ENCODE results near the gene ZNF624. TPM values are rescaled to one million over a fixed set of nuclear protein-coding genes. Genes with fewer than 3 reads are reported as not detected.

The ZNF624 gene
- total RNA-seq, 1 experiment from 2014 or later, result 7.2 TPM

DNA sequence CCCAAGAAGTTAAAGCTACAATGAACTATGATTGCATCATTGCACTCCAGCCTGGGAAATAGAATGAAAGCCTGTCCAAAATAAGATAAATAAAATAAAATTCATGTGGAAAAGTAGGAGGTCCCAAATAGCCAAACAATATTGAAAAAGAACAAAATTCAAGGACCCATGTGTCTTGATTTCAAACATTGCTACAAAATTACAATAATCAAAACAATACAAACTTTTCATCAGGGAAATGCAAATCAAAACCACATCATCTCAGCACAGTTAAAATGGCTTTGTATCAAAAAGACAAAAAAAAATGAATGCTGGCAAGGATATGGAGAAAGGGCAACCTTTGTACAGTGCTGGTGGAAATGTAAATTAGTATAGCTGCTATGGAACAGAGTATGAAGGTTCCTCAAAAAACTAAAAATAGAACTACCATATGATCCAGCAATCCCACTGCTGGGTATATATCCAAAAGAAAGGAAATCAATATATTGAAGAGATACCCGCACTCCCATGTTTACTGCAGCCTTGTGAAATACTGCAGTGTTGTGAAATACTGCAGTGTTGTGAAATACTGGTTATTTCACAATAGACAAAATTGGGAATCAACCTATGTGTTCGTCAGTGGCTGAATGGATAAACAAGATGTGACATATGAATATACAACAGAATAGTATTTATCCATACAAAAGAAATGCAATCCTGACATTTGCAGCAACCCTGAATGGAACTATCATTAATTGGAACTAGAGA, 60.1 kb downstream of the ZNF624 start:
- Histone ChIP-seq H3K9me2 (ENCODE audit: insufficient read depth) (no peaks in the 10 kb centered on the region), H3K4me2 (no peak overlapping the region), H2AFZ (no peak overlapping the region), H3K4me1 (replicated peaks; ENCODE audit: insufficient read depth) (no peaks in the 10 kb centered on the region), H3K36me3 (ENCODE audit: low read depth) (no peaks in the 10 kb centered on the region), H3K27me3 (ENCODE audit: insufficient read depth, low read depth) (no peaks in the 10 kb centered on the region), H3K4me3 (no peak overlapping the region), H4K20me1 (ENCODE audit: insufficient read depth) (no peaks in the 10 kb centered on the region), H3K27ac (no peak overlapping the region), H3K79me2 (ENCODE audit: low read depth) (no peaks in the 10 kb centered on the region), H3K9me3 (ENCODE audit: insufficient read depth, low read depth) (peaks cover 13% of the 10 kb centered on the region; the same call in 1 of the 2 replicates), H3F3A (ENCODE audit: insufficient read depth, low read depth) (no peaks in the 10 kb centered on the region)
- no TSS peak for BruUV-seq (replicated peaks)
- TF ChIP-seq, protein P1, sequence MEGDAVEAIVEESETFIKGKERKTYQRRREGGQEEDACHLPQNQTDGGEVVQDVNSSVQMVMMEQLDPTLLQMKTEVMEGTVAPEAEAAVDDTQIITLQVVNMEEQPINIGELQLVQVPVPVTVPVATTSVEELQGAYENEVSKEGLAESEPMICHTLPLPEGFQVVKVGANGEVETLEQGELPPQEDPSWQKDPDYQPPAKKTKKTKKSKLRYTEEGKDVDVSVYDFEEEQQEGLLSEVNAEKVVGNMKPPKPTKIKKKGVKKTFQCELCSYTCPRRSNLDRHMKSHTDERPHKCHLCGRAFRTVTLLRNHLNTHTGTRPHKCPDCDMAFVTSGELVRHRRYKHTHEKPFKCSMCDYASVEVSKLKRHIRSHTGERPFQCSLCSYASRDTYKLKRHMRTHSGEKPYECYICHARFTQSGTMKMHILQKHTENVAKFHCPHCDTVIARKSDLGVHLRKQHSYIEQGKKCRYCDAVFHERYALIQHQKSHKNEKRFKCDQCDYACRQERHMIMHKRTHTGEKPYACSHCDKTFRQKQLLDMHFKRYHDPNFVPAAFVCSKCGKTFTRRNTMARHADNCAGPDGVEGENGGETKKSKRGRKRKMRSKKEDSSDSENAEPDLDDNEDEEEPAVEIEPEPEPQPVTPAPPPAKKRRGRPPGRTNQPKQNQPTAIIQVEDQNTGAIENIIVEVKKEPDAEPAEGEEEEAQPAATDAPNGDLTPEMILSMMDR (conservative IDR thresholded peaks at IDR 0.05), result no peak
- no peak for TF ChIP-seq EZH2 (IDR thresholded peaks at IDR 0.05; ENCODE audit: low read depth)
- POLR2A ChIA-PET (ENCODE audit: unreplicated experiment), result no interaction called here
- intact Hi-C loops (cut with micrococcal nuclease; ENCODE audit: unreplicated experiment), result no loop called here
- DNase-seq, result no peak
- CTCF ChIA-PET, result interaction anchor here (0.5 kb wide), 1 partner anchor 160 kb away, joined by 5 read pairs; no protein-coding TSS in a partner anchor

DNA sequence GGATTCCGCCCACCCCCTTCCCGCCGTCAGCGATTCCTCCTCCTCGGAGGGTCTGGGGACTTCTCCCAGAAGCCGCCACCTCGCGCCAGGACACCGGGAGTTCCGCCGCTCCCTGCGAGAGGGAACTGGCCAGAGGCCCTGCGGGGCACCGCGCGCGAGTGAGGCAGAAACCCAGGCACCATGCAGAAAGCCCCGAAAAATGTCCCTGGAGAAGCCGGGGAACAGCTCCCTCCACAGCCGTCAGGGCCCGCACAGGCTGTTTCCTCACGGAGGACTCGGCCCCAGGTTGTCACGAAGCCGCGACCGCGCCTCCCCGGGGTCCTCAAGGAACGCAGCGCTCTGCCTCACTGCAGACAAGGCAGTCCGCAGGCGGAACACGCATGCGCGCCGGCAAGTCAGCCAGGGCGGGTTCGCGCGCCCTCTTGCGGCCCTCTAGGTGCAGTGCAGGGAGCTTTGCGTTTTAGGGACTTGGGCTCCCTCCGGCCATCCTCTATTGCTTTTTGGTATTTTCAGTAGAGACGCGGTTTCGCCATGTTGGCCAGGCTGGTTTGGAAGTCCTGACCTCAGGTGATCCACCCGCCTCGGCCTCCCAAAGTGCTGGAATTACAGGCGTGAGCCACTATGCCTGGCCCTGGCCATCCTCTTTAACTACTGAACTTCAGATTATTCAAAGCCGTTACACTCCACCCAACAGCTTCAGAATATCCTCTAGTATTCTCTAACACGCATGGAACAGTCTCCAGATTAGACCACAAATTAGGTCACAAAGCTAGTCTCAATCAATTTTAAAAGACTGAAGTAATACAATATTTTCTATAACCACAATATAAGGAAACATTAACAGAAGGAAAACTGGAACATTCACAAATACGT, 64.3 kb downstream of the ZNF624 start:
- TF ChIP-seq EZH2 (IDR thresholded peaks at IDR 0.05; ENCODE audit: low read depth), result no peak
- TF ChIP-seq, protein P1 (conservative IDR thresholded peaks at IDR 0.05), result peak; percentile 87
- no peaks in the 10 kb centered on the region for H3K36me3 ChIP-seq (ENCODE audit: low read depth)
- ChIA-PET CTCF (interaction anchor here (0.6 to 1.2 kb wide), 4 partner anchors 53 to 721 kb away, joined by 3 to 8 read pairs (median 4); no protein-coding TSS in a partner anchor), POLR2A (ENCODE audit: unreplicated experiment) (interaction anchor here (0.5 kb wide), 1 partner anchor 285 kb away, joined by 6 read pairs; no protein-coding TSS in a partner anchor)
- H3K27ac ChIP-seq, result no peak overlapping the region
- DNase-seq, result peak; percentile 62 to 94
- intact Hi-C loops (cut with micrococcal nuclease; ENCODE audit: unreplicated experiment), result loop anchor here (2.0 to 10.0 kb wide), 3 partner anchors 53 to 283 kb away; no protein-coding TSS in a partner anchor
- H3K4me2 ChIP-seq, result peak overlapping the region; percentile 83
- H3K4me1 ChIP-seq (replicated peaks; ENCODE audit: insufficient read depth), result no peaks in the 10 kb centered on the region
- H2AFZ ChIP-seq, result peak overlapping the region; percentile 88
- no peaks in the 10 kb centered on the region for H3F3A ChIP-seq (ENCODE audit: insufficient read depth, low read depth)
- H4K20me1 ChIP-seq (ENCODE audit: insufficient read depth), result no peaks in the 10 kb centered on the region
- no peaks in the 10 kb centered on the region for H3K27me3 ChIP-seq (ENCODE audit: insufficient read depth, low read depth)
- H3K4me3 ChIP-seq, result peak overlapping the region; percentile 68
- H3K9me2 ChIP-seq (ENCODE audit: insufficient read depth), result no peaks in the 10 kb centered on the region
- no peaks in the 10 kb centered on the region for H3K79me2 ChIP-seq (ENCODE audit: low read depth)
- BruUV-seq (replicated peaks), result no TSS peak
- H3K9me3 ChIP-seq (ENCODE audit: insufficient read depth, low read depth), result peaks cover 11% of the 10 kb centered on the region; the same call in 1 of the 2 replicates

DNA sequence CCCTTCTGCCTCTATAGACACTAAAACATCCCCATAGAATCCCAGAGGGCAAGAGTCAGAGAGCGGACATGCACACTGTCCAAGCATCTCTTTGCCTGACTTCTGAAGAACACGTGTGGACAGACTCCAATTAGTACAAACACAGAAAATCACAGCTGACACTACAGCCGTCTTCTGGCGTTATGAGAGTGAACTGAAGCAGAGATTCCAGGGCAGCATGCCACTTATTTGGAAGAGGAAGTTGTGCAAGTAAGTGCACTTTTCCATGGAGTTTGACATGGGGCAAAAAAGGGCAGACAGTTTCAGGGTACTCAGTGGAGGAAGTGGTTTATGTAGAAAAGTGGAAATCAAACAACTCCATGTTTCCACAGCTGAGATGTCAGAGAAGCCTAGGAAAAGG, 67.9 kb downstream of the ZNF624 start:
- ChIA-PET CTCF (interaction anchor here (0.6 kb wide), 1 partner anchor 230 kb away, joined by 7 read pairs; no protein-coding TSS in a partner anchor), POLR2A (ENCODE audit: unreplicated experiment) (no interaction called here)
- Histone ChIP-seq H3K9me3 (ENCODE audit: insufficient read depth, low read depth) (peaks cover 5% of the 10 kb centered on the region; the same call in 1 of the 2 replicates), H3K4me3 (no peak overlapping the region), H3K79me2 (ENCODE audit: low read depth) (no peaks in the 10 kb centered on the region), H3K4me2 (no peak overlapping the region), H4K20me1 (ENCODE audit: insufficient read depth) (no peaks in the 10 kb centered on the region), H3K36me3 (ENCODE audit: low read depth) (no peaks in the 10 kb centered on the region), H3K27ac (no peak overlapping the region), H3K4me1 (replicated peaks; ENCODE audit: insufficient read depth) (no peaks in the 10 kb centered on the region), H2AFZ (no peak overlapping the region), H3K9me2 (ENCODE audit: insufficient read depth) (no peaks in the 10 kb centered on the region), H3K27me3 (ENCODE audit: insufficient read depth, low read depth) (no peaks in the 10 kb centered on the region), H3F3A (ENCODE audit: insufficient read depth, low read depth) (no peaks in the 10 kb centered on the region)
- no peak for TF ChIP-seq EZH2 (IDR thresholded peaks at IDR 0.05; ENCODE audit: low read depth)
- TF ChIP-seq, protein P1 (conservative IDR thresholded peaks at IDR 0.05), result no peak
- intact Hi-C loops (cut with micrococcal nuclease; ENCODE audit: unreplicated experiment), result loop anchor here (5.0 to 10.0 kb wide), 2 partner anchors 221 to 287 kb away; no protein-coding TSS in a partner anchor
- DNase-seq, result no peak
- no TSS peak for BruUV-seq (replicated peaks)
